GM19099 (cell line): ENCODE data around the gene VDR.

Experiments
- POLR2A ChIP-seq: IDR thresholded peaks from 3 replicates; pipeline ENCODE4 v1.6.1; 2011; ENCODE audit warnings: low read depth; ENCODE audit not compliant: insufficient read length; ENCODE audit errors: extremely low read depth

VDR gene

GRCh38 chr12:47940773-47941474, 36.1 kb upstream of the VDR start:
- TF ChIP-seq POLR2A, result no peak

- no peak for TF ChIP-seq POLR2A
These were observed 34.3 kb upstream of the VDR start for GRCh38 chr12:47939009-47939601.

GRCh38 chr12:47938594-47938993, 33.8 kb upstream of the VDR start:
- no peak for TF ChIP-seq POLR2A

- TF ChIP-seq POLR2A, result no peak
These were observed 33.3 kb upstream of the VDR start for GRCh38 chr12:47938093-47938492.

GRCh38 chr12:47935184-47935583, 30.4 kb upstream of the VDR start:
- TF ChIP-seq POLR2A, result no peak

- TF ChIP-seq POLR2A, result no peak
These were observed 26.4 kb upstream of the VDR start for GRCh38 chr12:47931187-47931586.

- TF ChIP-seq POLR2A, result no peak
These were observed 25.8 kb upstream of the VDR start for GRCh38 chr12:47930634-47931033.

GRCh38 chr12:47927346-47927745, 22.6 kb upstream of the VDR start:
- no peak for TF ChIP-seq POLR2A

GRCh38 chr12:47921907-47922306, 17.1 kb upstream of the VDR start:
- no peak for TF ChIP-seq POLR2A

- TF ChIP-seq POLR2A, result no peak
These were observed 16.1 kb upstream of the VDR start for GRCh38 chr12:47920913-47921312.

GRCh38 chr12:47913081-47913480, 8.3 kb upstream of the VDR start:
- TF ChIP-seq POLR2A, result no peak

GRCh38 chr12:47912556-47912955, 7.8 kb upstream of the VDR start:
- no peak for TF ChIP-seq POLR2A

GRCh38 chr12:47910981-47911380, 6.2 kb upstream of the VDR start:
- TF ChIP-seq POLR2A, result no peak

GRCh38 chr12:47910486-47910885, 5.7 kb upstream of the VDR start:
- TF ChIP-seq POLR2A, result no peak

- no peak for TF ChIP-seq POLR2A
These were observed 5.2 kb upstream of the VDR start for GRCh38 chr12:47909839-47910465.

GRCh38 chr12:47908738-47909137, 3.9 kb upstream of the VDR start:
- TF ChIP-seq POLR2A, result no peak
